Measurements from ENCODE around the gene STIMATE. TPM values are rescaled to one million over a fixed set of nuclear protein-coding genes. Genes with fewer than 3 reads are reported as not detected.
A peak's percentile ranks its signal among the peaks of the same experiment; 100 is the strongest.

Gene STIMATE
- total and polyA plus RNA-seq, 10 of the 15 experiments (the other 5 are each of a cell fraction or from before 2014, with no cell fraction given): 0.24 to 24.1 (median 15.4) TPM

DNA sequence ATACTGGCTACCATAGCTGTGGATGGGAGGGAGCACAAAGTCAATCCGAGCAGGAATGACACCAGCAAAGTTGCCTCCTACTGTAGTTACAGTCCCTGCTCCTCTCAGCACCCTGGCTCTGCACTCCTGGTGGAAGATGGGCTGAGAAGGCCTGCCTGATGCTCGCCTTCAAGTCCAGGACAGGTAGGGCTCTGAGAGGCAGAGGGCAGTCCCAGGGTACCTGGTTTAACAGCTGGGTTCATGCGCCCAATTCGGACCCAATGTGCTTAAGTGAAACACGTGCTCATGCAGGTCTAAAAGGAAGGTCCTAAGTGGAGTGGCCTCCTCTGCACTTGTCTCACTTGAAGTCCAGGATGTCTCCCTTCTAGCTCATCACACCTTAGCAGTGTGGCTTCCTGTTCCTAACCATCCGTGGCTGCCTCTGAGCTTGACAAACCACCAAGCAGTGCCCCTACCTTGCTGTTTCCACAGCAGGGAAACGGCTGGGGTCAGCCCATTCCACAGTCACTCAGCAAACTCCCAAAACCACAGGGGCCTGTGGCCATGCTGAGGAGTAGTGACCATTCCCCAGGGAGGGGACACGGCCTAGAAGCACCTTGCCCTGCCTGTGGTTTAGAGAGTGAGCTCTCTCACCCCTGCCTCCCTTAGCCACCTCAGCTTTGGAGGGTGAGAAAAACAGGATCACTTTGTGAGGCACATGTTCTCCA, 58.6 kb downstream of the STIMATE start:
- Histone ChIP-seq H2AFZ (ENCODE audit: control insufficient read depth, low read depth, low read length) (no peak overlapping the region), H3K9ac (ENCODE audit: control insufficient read depth, insufficient read depth, low read length) (no peak overlapping the region), H3K27me3 (replicated peaks in 1 of 2; ENCODE audit: control insufficient read depth in 2 of 2, insufficient read depth in 2 of 2, low read length in 1 of 2) (no peaks in the 10 kb centered on the region), H3K4me3 (no peak overlapping the region), H3K79me2 (ENCODE audit: control insufficient read depth, insufficient read depth, low read length) (no peaks in the 10 kb centered on the region), H4K20me1 (ENCODE audit: control insufficient read depth, insufficient read depth) (no peaks in the 10 kb centered on the region), H3K4me1 (ENCODE audit: control insufficient read depth, insufficient read depth, low read length) (no peaks in the 10 kb centered on the region; the same call in 1 of the 2 replicates), H3K9me3 (replicated peaks; ENCODE audit: control insufficient read depth, insufficient read depth, low read length) (no peaks in the 10 kb centered on the region), H3K27ac (ENCODE audit: control insufficient read depth, insufficient read depth) (no peak overlapping the region), H3K36me3 (ENCODE audit: control insufficient read depth in 2 of 2, insufficient read depth in 2 of 2, low read length in 1 of 2) (peaks cover 6 to 9% of the 10 kb centered on the region in 2 experiments; a peak in 3 of 4 replicates), H3K4me2 (ENCODE audit: control insufficient read depth, insufficient read depth) (no peak overlapping the region)
- BruUV-seq (replicated peaks): no TSS peak
- intact Hi-C loops (cut with micrococcal nuclease; ENCODE audit: unreplicated experiment) (no loop called here), in situ Hi-C loops (cut with MboI) (no loop called here)
- POLR2A ChIA-PET: no interaction called here
- CTCF ChIA-PET: interaction anchor here (0.8 to 2.4 kb wide), 7 partner anchors 7 to 96 kb away, joined by 3 to 11 read pairs (median 3); no protein-coding TSS in a partner anchor
- WGBS (ENCODE audit: insufficient coverage, insufficient replicate concordance, low lambda C conversion rate, missing lambda C conversion rate): 63% methylated on average over 8 of the region's 8 CpGs
- TF ChIP-seq IRF3 (IDR thresholded peaks at IDR 0.05) (no peak), IKZF1 (conservative IDR thresholded peaks at IDR 0.05) (0 out of 2 replicates have a peak, but pooled peaks have one; percentile 11)
- ATAC-seq: peak; percentile 45; the same call in 2 of the 3 replicates
- RAD21 ChIA-PET (ENCODE audit: unreplicated experiment): interaction anchor here (1.4 kb wide), 1 partner anchor 9 kb away, joined by 4 read pairs; no protein-coding TSS in a partner anchor
- no peak for FAIRE-seq
- SMC1A ChIA-PET (ENCODE audit: uncharacterized antibody, unreplicated experiment): interaction anchor here (0.6 to 1.9 kb wide), 4 partner anchors 58 to 96 kb away, joined by 3 to 6 read pairs (median 4); no protein-coding TSS in a partner anchor
- DNase-seq (ENCODE audit: low read depth, low spot score): no peak

- Histone ChIP-seq H3K4me1 (ENCODE audit: control insufficient read depth, insufficient read depth, low read length) (no peaks in the 10 kb centered on the region; the same call in 1 of the 2 replicates), H3K36me3 (ENCODE audit: control insufficient read depth in 2 of 2, insufficient read depth in 2 of 2, low read length in 1 of 2) (peaks cover 1 to 5% of the 10 kb centered on the region in 2 experiments; a peak in 3 of 4 replicates), H3K9me3 (replicated peaks; ENCODE audit: control insufficient read depth, insufficient read depth, low read length) (no peaks in the 10 kb centered on the region), H2AFZ (ENCODE audit: control insufficient read depth, low read depth, low read length) (no peak overlapping the region), H3K4me2 (ENCODE audit: control insufficient read depth, insufficient read depth) (no peak overlapping the region), H3K27ac (ENCODE audit: control insufficient read depth, insufficient read depth) (no peak overlapping the region), H3K79me2 (ENCODE audit: control insufficient read depth, insufficient read depth, low read length) (no peaks in the 10 kb centered on the region), H3K27me3 (replicated peaks in 1 of 2; ENCODE audit: control insufficient read depth in 2 of 2, insufficient read depth in 2 of 2, low read length in 1 of 2) (no peaks in the 10 kb centered on the region), H3K9ac (ENCODE audit: control insufficient read depth, insufficient read depth, low read length) (no peak overlapping the region), H4K20me1 (ENCODE audit: control insufficient read depth, insufficient read depth) (no peaks in the 10 kb centered on the region), H3K4me3 (no peak overlapping the region)
- ChIA-PET RAD21 (ENCODE audit: unreplicated experiment) (no interaction called here), POLR2A (no interaction called here), CTCF (interaction anchor here (1.2 to 1.6 kb wide), 2 partner anchors 9 to 16 kb away, joined by 3 to 6 read pairs; no protein-coding TSS in a partner anchor), SMC1A (ENCODE audit: uncharacterized antibody, unreplicated experiment) (interaction anchor here (0.9 to 1.9 kb wide), 3 partner anchors 9 to 98 kb away, joined by 3 to 6 read pairs (median 4); no protein-coding TSS in a partner anchor)
- DNase-seq (ENCODE audit: low read depth, low spot score) (no peak), FAIRE-seq (no peak), ATAC-seq (no peak)
- WGBS (ENCODE audit: insufficient coverage, insufficient replicate concordance, low lambda C conversion rate, missing lambda C conversion rate): 95% methylated on average over 4 of the region's 4 CpGs
- BruUV-seq (replicated peaks): no TSS peak
- intact Hi-C loops (cut with micrococcal nuclease; ENCODE audit: unreplicated experiment): no loop called here
- in situ Hi-C loops (cut with MboI): no loop called here
- TF ChIP-seq USF1 (IDR thresholded peaks at IDR 0.05; ENCODE audit: borderline replicate concordance, extremely low read length, insufficient read depth, low read depth, low read length) (no peak), ATF3 (IDR thresholded peaks at IDR 0.05; ENCODE audit: borderline replicate concordance, extremely low read depth, low read depth, low read length) (no peak), TCF3 (IDR thresholded peaks at IDR 0.05; ENCODE audit: borderline replicate concordance, insufficient read depth, low read depth, low read length) (no peak), CBX5 (IDR thresholded peaks at IDR 0.05; ENCODE audit: low read depth) (no peak), SKIL (IDR thresholded peaks at IDR 0.05; ENCODE audit: low read depth, poor library complexity, severe bottlenecking) (no peak)
Measured at GRCh38 chr3:52836986-52837385, 60.4 kb downstream of the STIMATE start.

Data from GM12878 (cell line).